ENCODE results near the gene C22orf39. TPM values are rescaled to one million over a fixed set of nuclear protein-coding genes. Genes with fewer than 3 reads are reported as not detected.

The C22orf39 gene
- polyA plus RNA-seq, 1 of the 3 experiments (the other 2 are of a cell fraction): 17.7 TPM

- DNase-seq: peak; percentile 57
These were observed 41.7 kb upstream of the C22orf39 start for GRCh38 chr22:19488884-19489843.

DNA sequence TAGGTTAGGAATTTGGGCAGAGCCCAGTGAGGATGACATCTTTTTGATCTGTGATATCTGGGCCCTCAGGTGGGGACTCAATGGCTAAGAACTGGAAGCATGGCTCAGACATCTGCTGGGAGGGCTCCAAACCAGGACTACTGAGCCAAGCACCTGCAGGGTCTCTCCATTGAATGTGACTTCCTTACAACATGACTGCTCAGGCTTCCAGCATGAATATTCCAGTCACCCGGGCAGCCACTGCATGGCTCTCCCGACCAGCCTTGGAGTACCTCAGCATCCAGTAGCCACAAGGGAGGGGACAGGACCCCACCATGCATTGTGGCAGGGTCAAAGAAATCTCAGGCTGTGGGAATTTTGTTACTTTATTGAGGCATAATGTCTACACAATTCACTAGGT, 40.8 kb upstream of the C22orf39 start:
- CTCF ChIA-PET: interaction anchor here (0.6 to 3.9 kb wide), 4 partner anchors 9 to 177 kb away, joined by 3 to 43 read pairs (median 3); partner anchors contain the start of genes CDC45 and UFD1
- Histone ChIP-seq H3K9ac (no peak overlapping the region), H3K4me3 (ENCODE audit: low read depth in 2 of 2, low read length in 1 of 2) (no peak overlapping the region), H2AFZ (ENCODE audit: low read depth) (no peak overlapping the region), H3K9me3 (no peaks in the 10 kb centered on the region), H3K36me3 (replicated peaks in 1 of 2; ENCODE audit: control insufficient read depth in 1 of 2, insufficient read depth in 2 of 2, low read length in 1 of 2) (peaks cover 14 to 16% of the 10 kb centered on the region in 2 experiments), H3F3A (replicated peaks; ENCODE audit: insufficient read depth) (peaks cover 7% of the 10 kb centered on the region), H3K4me1 (ENCODE audit: control insufficient read depth in 1 of 2, insufficient read depth in 2 of 2, low read depth in 1 of 2, low read length in 1 of 2) (no peaks in the 10 kb centered on the region), H4K20me1 (ENCODE audit: insufficient read depth) (peaks cover 3% of the 10 kb centered on the region; the same call in 1 of the 2 replicates), H3K79me2 (ENCODE audit: insufficient read depth) (no peaks in the 10 kb centered on the region), H3K9me2 (no peaks in the 10 kb centered on the region), H3K27ac (ENCODE audit: low read depth in 2 of 2, low read length in 1 of 2) (no peak overlapping the region), H3K27me3 (ENCODE audit: insufficient read depth) (no peaks in the 10 kb centered on the region), H3K4me2 (no peak overlapping the region)
- DNase-seq: no peak
- no peak for TF ChIP-seq EP300 (IDR thresholded peaks at IDR 0.05; ENCODE audit: borderline replicate concordance in 1 of 2, low read depth in 1 of 2, low read length in 1 of 2)
- no peak for TF ChIP-seq CHD2 (IDR thresholded peaks at IDR 0.05; ENCODE audit: low read length, partially characterized antibody)
- no peak for TF ChIP-seq USF2 (IDR thresholded peaks at IDR 0.05; ENCODE audit: borderline replicate concordance, low read depth, low read length)
- no peak for TF ChIP-seq RFX5 (IDR thresholded peaks at IDR 0.05; ENCODE audit: low read length)
- TF ChIP-seq YY1 (IDR thresholded peaks at IDR 0.05; ENCODE audit: low read depth): no peak
- no peak for TF ChIP-seq REST (IDR thresholded peaks at IDR 0.05; ENCODE audit: low read depth, low read length)
- no peak for TF ChIP-seq ELF1 (IDR thresholded peaks at IDR 0.05)
- TF ChIP-seq RAD21 (IDR thresholded peaks at IDR 0.05; ENCODE audit: low read length): no peak
- no peak for TF ChIP-seq TCF12 (IDR thresholded peaks at IDR 0.05)
- TF ChIP-seq POLR2AphosphoS5 (IDR thresholded peaks at IDR 0.05; ENCODE audit: low read depth, low read length): no peak
- no peak for TF ChIP-seq RXRA (IDR thresholded peaks at IDR 0.05; ENCODE audit: borderline replicate concordance, low read depth)
- POLR2A ChIA-PET: no interaction called here
- WGBS (ENCODE audit: low lambda C conversion rate): no CpG with 5 or more reads among the region's 2 CpGs

More at GRCh38 chr22:19488884-19489843, 41.7 kb upstream of the C22orf39 start:
- Histone ChIP-seq H3K9ac (no peak overlapping the region), H3K27me3 (ENCODE audit: insufficient read depth) (no peaks in the 10 kb centered on the region), H3K79me2 (ENCODE audit: insufficient read depth) (no peaks in the 10 kb centered on the region), H2AFZ (ENCODE audit: low read depth) (0 out of 2 replicates have a peak overlapping the region, but pooled peaks have one; percentile 48), H3K4me1 (ENCODE audit: control insufficient read depth in 1 of 2, insufficient read depth in 2 of 2, low read depth in 1 of 2, low read length in 1 of 2) (no peaks in the 10 kb centered on the region), H3K36me3 (replicated peaks in 1 of 2; ENCODE audit: control insufficient read depth in 1 of 2, insufficient read depth in 2 of 2, low read length in 1 of 2) (peaks cover 10 to 14% of the 10 kb centered on the region in 2 experiments), H3K27ac (ENCODE audit: low read depth in 2 of 2, low read length in 1 of 2) (no peak overlapping the region), H3K9me2 (no peaks in the 10 kb centered on the region), H4K20me1 (ENCODE audit: insufficient read depth) (peaks cover 3% of the 10 kb centered on the region; the same call in 1 of the 2 replicates), H3F3A (replicated peaks; ENCODE audit: insufficient read depth) (peaks cover 3% of the 10 kb centered on the region), H3K4me2 (no peak overlapping the region), H3K4me3 (ENCODE audit: low read depth in 2 of 2, low read length in 1 of 2) (no peak overlapping the region), H3K9me3 (no peaks in the 10 kb centered on the region)
- CTCF ChIA-PET: interaction anchor here (0.6 to 3.9 kb wide), 7 partner anchors 10 to 478 kb away, joined by 3 to 43 read pairs (median 3); partner anchors contain the start of genes CDC45 and UFD1
- 95% methylated on average over 7 of the region's 7 CpGs for WGBS (ENCODE audit: low lambda C conversion rate)
- POLR2A ChIA-PET: interaction anchor here (0.6 to 0.9 kb wide), 2 partner anchors 10 to 42 kb away, joined by 4 to 11 read pairs; partner anchors contain the start of gene CDC45
- TF ChIP-seq, protein P1, sequence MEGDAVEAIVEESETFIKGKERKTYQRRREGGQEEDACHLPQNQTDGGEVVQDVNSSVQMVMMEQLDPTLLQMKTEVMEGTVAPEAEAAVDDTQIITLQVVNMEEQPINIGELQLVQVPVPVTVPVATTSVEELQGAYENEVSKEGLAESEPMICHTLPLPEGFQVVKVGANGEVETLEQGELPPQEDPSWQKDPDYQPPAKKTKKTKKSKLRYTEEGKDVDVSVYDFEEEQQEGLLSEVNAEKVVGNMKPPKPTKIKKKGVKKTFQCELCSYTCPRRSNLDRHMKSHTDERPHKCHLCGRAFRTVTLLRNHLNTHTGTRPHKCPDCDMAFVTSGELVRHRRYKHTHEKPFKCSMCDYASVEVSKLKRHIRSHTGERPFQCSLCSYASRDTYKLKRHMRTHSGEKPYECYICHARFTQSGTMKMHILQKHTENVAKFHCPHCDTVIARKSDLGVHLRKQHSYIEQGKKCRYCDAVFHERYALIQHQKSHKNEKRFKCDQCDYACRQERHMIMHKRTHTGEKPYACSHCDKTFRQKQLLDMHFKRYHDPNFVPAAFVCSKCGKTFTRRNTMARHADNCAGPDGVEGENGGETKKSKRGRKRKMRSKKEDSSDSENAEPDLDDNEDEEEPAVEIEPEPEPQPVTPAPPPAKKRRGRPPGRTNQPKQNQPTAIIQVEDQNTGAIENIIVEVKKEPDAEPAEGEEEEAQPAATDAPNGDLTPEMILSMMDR (IDR thresholded peaks at IDR 0.05): peak; percentile 35
- TF ChIP-seq RAD21 (IDR thresholded peaks at IDR 0.05; ENCODE audit: low read length): peak; percentile 45; the same call in 1 of the 2 replicates
- TF ChIP-seq SIN3A (IDR thresholded peaks at IDR 0.05; ENCODE audit: borderline replicate concordance, low read depth, low read length): no peak
- no peak for TF ChIP-seq TCF12 (IDR thresholded peaks at IDR 0.05)
- TF ChIP-seq USF1 (IDR thresholded peaks at IDR 0.05; ENCODE audit: borderline replicate concordance, low read depth): no peak
- TF ChIP-seq ELF1 (IDR thresholded peaks at IDR 0.05): no peak
- TF ChIP-seq FOXM1 (IDR thresholded peaks at IDR 0.05; ENCODE audit: low read depth): no peak
- TF ChIP-seq MEF2A (IDR thresholded peaks at IDR 0.05; ENCODE audit: borderline replicate concordance, low read depth): no peak
- TF ChIP-seq MXI1 (IDR thresholded peaks at IDR 0.05; ENCODE audit: low read depth, low read length): no peak

Data from SK-N-SH (cell line).